Middle frontal gyrus (tissue), 1 donor: ENCODE measurements around the gene TMEM248.
A peak's percentile ranks its signal among the peaks of the same experiment; 100 is the strongest.
"Not testable (repeated sequence)": the region's sequence is repeated elsewhere in the genome, so short reads cannot be mapped to it uniquely, and the experiment has no call there.

Experiments used
- DNase-seq: peaks from one replicate; pipeline ENCODE4 v3.0.0-alpha.2; 2015; ENCODE audit warnings: low spot score; ENCODE audit errors: extremely low spot score

The TMEM248 gene

GRCh38 chr7:66996444-66997191 lies 75.6 kb downstream of the TMEM248 start, which contains the start of gene TYW1:
TYW1 (plus strand) TSS chr7:66996833; CDS start chr7:66996979, 146 bp downstream.
- DNase-seq, result peak; percentile 97

DNA sequence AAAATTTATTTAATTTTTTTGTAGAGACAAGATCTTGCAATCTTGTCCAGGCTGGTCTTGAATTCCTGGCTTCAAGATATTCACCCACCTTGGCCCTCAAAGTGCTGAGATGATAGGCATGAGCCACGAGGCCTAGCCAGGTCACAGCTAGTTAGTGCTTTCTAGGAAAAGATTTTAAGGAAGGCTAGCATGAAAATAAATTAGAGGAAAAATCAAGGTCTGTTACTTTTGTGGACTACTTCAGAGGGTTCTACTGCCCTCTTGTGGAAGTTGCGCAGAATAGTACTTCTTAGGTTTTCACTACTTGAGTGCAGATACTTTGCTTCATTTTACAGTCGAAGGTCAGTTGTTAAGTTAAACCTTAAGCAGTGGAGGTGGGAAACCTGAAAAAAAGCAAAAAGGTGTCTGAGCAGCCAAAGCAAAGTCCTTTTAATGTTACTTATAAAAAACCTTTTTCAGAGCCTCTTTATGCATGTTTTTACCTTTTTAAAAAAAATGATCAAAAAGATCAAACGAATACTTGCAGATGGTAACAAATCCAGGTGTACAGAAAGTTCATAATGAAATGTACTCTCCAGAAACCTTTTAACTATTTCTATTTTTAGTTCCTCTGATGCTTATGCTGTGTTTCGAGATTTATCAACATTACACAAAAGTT lies 79.7 kb downstream of the TMEM248 start:
- DNase-seq, result not testable (repeated sequence)

- DNase-seq, result not testable (repeated sequence)
These were observed 83.1 kb downstream of the TMEM248 start for GRCh38 chr7:67004145-67004544.

DNA sequence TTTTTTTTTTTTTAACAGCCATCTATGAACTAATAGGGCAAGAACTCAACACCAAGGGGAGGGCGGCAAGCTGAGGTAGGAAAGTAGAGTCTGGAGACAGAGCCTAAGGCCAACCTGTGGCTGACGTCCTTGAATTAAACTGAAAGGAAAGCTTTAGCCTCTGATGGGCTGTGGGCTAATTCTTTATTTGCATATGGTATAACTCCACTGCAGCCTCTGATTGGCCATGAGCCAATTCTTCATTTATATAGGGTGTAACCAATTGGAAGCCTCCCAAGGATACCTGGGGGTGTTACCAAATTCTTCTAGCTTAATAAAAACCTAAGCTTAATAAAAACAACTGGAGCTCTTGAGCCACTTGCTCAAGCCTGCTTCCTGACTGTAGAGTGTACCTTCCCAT lies 85.9 kb downstream of the TMEM248 start:
- DNase-seq, result no peak
